Stimulated activated naive B cell treated with anti-CD40 and anti-IgM and Interleukin-4, amounts not matched to agents 10 μg/mL and 1 μg/mL and 100 μg/mL, for 72 hours (primary cell): ENCODE measurements around the gene TSPEAR.
"Not testable (repeated sequence)": the region's sequence is repeated elsewhere in the genome, so short reads cannot be mapped to it uniquely, and the experiment has no call there.

Experiments used
- ATAC-seq, 2 donors: fragments of 150-1000 bp; cut with Tn5 transposase; replicated peaks; 2 replicates each; pipeline ENCODE4 v1.10.0; 2021; ENCODE audit warnings: moderate library complexity in 1 of 2
- DNase-seq: peaks from one replicate; pipeline ENCODE4 v3.0.0; 2021
- H3K27ac Mint-ChIP-seq: one replicate; pipeline ENCODE4 v1.8.0; 2022; ENCODE audit warnings: mild to moderate bottlenecking, mixed read lengths
- H3K27me3 Mint-ChIP-seq, 2 donors: one replicate each; pipeline ENCODE4 v1.8.0; 2022; ENCODE audit warnings: mixed read lengths in 2 of 2
- H3K36me3 Mint-ChIP-seq, 2 donors: one replicate each; pipeline ENCODE4 v1.8.0; 2022; ENCODE audit warnings: mixed read lengths in 2 of 2, mild to moderate bottlenecking in 1 of 2
- H3K4me1 Mint-ChIP-seq, 2 donors: one replicate each; pipeline ENCODE4 v1.8.0; 2022; ENCODE audit warnings: mixed read lengths in 2 of 2, mild to moderate bottlenecking in 1 of 2
- H3K4me3 Mint-ChIP-seq, 2 donors: one replicate each; pipeline ENCODE4 v1.8.0; 2022; ENCODE audit warnings: mild to moderate bottlenecking in 2 of 2, mixed read lengths in 2 of 2, moderate library complexity in 1 of 2
- H3K9me3 Mint-ChIP-seq, 2 donors: one replicate each; pipeline ENCODE4 v1.8.0; 2022; ENCODE audit warnings: mixed read lengths in 2 of 2, mild to moderate bottlenecking in 1 of 2

The TSPEAR gene

DNA sequence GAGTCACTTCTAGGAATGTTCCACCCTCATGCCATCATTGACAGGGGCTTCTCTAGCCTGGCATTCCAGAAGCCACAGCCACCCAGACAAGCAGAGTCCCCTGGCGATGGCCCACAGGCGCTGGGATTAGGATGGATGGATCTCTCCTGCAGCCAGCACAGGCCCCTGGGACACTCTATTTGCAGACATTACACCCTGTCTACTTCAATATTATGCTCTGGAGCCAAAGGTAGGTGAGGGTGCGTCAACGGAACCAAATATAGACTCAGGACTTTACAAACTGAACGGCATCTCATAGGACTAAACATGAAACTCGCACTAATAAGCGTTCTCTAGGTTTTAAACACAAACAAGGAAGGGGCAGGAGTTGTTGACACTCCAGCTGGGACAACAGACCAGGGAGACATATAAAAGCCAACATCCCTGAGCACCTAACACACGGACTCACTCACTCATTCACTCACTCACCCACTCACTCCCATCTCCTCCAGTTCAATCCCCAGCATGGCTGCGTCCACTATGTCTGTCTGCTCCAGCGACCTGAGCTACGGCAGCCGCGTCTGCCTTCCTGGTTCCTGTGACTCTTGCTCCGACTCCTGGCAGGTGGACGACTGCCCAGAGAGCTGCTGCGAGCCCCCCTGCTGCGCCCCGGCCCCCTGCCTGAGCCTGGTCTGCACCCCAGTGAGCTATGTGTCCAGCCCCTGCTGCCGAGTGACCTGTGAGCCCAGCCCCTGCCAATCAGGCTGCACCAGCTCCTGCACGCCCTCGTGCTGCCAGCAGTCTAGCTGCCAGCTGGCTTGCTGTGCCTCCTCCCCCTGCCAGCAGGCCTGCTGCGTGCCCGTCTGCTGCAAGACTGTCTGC, 111.0 kb downstream of the TSPEAR start, which contains the start of gene KRTAP10-7:
Gene KRTAP10-7 (plus strand): TSS at position 480 of the 861 bp plus-strand sequence. CDS start 25 bp downstream, at position 505.
- H3K4me1 Mint-ChIP-seq, ATAC-seq, H3K9me3 Mint-ChIP-seq, H3K27ac Mint-ChIP-seq, H3K36me3 Mint-ChIP-seq, DNase-seq, H3K4me3 Mint-ChIP-seq: not testable (repeated sequence)
- peaks cover 37 to 48% of the 10 kb centered on the region in 2 donors for H3K27me3 Mint-ChIP-seq

DNA sequence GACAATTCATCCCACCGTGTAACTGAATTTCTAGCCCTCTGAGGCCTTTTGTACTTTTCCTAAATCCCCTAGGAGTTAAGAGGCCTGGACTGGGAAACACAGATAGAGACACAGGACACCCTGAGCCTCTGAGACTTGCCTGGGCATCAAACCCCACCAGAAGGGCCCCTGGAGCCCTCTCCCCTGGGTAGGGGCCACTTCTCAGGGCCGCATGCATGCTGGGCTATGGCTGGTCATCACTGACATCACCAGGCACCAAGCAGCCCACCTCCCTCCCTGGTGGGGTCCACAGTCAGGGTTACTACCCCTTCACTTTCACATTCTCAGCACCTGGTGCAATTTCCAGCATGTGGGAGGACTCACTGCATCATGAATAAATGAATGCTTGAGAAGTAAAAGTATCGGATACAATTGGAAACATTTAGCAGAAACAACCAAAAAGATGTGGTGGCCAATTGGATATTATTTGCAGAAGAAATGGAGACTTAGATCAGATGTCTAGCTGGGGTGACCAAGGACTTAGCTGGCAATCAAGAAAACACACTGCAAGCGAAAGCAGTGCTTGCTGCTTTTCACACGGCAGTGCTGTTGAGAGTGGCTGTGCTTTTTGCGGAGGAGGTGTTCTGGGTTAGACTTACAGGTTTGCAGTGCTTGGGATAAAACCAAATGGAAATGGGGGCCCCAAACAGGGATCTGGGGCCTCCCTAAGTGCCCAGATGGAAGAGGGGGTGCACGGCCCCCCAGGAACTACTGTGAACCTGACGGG, 111.9 kb downstream of the TSPEAR start:
- Mint-ChIP-seq H3K4me1 (no peaks in the 10 kb centered on the region), H3K9me3 (peaks cover 4 to 6% of the 10 kb centered on the region in 2 donors), H3K27ac (no peak overlapping the region), H3K4me3 (no peak overlapping the region), H3K36me3 (no peaks in the 10 kb centered on the region), H3K27me3 (peaks cover 36 to 44% of the 10 kb centered on the region in 2 donors)
- ATAC-seq (no peak), DNase-seq (no peak)

DNA sequence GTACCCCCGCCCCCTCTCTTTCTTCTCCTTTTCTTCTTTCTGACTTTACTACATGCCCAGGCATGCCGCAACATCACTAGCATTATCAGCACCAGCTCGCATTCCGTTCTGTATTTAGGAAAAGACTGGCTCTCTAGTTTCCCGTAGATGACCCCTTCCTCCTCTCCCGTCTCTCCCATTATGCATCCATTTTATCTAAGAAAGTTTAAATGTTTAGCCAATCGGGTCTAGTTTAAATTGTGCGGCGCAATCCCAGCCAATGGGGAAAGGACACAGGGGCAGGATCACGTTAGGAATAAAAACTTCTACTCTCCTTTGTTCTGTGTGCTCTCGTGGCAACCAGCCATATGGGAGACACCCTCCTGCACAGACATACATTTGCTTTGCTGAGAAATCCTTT, 113.3 kb downstream of the TSPEAR start:
- no peak overlapping the region for H3K27ac Mint-ChIP-seq
- H3K36me3 Mint-ChIP-seq, result no peaks in the 10 kb centered on the region
- no peaks in the 10 kb centered on the region for H3K4me1 Mint-ChIP-seq
- peaks cover 29 to 34% of the 10 kb centered on the region in 2 donors for H3K27me3 Mint-ChIP-seq
- ATAC-seq, result no peak
- no peak overlapping the region for H3K4me3 Mint-ChIP-seq
- peaks cover 4 to 6% of the 10 kb centered on the region in 2 donors for H3K9me3 Mint-ChIP-seq
- DNase-seq, result no peak

DNA sequence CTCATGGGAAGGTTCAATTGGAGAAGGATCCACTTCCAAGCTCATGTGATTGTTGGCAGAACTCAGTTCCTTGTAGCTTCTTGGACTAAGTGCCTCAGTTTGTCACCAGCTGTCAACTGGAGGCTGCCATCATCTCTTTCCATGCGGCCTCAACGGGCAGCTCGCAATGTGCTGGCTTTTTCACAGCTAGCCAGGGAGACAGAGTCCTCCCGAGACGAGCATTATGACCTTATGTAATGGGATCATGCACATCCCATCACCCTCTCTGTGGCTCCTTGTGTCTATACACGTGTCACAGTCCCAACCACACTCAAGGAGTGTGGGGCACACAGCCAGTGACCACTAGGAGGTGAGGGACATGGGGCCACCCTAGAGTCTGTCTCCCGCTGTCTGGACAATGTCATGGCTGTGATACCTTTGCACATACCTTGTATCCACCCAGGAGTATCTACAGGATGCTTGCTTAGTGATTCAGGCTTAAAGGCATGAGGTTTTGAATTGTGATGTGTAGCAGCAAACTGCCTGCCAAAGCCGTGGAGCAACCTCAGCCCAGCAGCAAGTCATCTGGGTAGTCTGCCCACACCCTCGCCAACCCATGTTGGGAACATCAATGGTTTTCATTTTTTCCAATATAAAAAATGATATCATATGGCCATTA, 115.2 kb downstream of the TSPEAR start:
- no peaks in the 10 kb centered on the region for H3K4me1 Mint-ChIP-seq
- no peak overlapping the region for H3K4me3 Mint-ChIP-seq
- DNase-seq, result no peak
- ATAC-seq, result no peak
- no peaks in the 10 kb centered on the region for H3K36me3 Mint-ChIP-seq
- H3K27me3 Mint-ChIP-seq, result peaks cover 28 to 29% of the 10 kb centered on the region in 2 donors
- H3K9me3 Mint-ChIP-seq, result peaks cover 4 to 6% of the 10 kb centered on the region in 2 donors
- H3K27ac Mint-ChIP-seq, result no peak overlapping the region

DNA sequence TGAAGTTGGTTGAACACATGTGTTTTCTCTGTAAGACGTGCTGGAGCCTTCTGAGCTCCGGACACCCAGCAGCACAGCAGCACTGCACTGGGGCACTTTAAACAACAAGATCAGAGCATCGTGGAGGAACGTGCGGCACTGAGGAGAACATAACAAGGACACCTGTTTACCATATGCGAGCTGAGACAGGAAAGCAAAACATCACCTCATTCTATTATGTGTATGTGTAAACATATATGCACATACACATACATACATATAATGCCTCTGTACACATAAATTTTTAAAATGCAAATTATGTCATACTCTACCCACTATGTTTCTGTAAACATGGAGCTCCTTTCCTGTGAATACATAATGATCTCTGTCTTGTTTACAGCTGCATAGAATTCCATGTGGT, 115.8 kb downstream of the TSPEAR start:
- DNase-seq (no peak), ATAC-seq (no peak)
- Mint-ChIP-seq H3K4me3 (no peak overlapping the region), H3K9me3 (peaks cover 4 to 6% of the 10 kb centered on the region in 2 donors), H3K27me3 (peaks cover 23 to 29% of the 10 kb centered on the region in 2 donors), H3K36me3 (no peaks in the 10 kb centered on the region), H3K4me1 (no peaks in the 10 kb centered on the region), H3K27ac (no peak overlapping the region)

DNA sequence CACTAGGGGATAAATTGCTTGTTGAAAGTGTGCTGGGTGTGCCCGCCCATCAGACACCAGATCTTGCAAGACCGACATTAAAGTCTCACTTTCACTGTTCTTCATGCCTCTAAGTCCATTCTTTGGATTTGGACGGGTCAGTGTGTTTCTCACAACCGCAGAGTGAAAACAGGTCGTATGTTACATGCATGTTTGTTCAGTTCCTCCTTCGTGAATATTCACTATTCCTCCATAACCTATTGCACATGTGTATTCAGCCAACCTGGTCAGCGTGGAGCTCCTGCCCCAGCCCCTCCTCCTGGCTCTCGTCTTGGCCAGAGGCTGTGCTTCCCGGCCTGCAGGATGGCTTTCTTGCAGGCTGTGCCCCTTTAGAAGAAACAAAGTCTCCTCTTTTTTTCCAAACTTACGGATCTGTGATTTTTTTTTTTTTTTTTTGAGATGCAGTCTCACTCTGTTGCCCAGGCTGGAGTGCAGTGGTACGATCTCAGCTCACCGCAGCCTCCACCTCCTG, 116.9 kb downstream of the TSPEAR start:
- H3K4me1 Mint-ChIP-seq, result no peaks in the 10 kb centered on the region
- peaks cover 29 to 36% of the 10 kb centered on the region in 2 donors for H3K27me3 Mint-ChIP-seq

DNA sequence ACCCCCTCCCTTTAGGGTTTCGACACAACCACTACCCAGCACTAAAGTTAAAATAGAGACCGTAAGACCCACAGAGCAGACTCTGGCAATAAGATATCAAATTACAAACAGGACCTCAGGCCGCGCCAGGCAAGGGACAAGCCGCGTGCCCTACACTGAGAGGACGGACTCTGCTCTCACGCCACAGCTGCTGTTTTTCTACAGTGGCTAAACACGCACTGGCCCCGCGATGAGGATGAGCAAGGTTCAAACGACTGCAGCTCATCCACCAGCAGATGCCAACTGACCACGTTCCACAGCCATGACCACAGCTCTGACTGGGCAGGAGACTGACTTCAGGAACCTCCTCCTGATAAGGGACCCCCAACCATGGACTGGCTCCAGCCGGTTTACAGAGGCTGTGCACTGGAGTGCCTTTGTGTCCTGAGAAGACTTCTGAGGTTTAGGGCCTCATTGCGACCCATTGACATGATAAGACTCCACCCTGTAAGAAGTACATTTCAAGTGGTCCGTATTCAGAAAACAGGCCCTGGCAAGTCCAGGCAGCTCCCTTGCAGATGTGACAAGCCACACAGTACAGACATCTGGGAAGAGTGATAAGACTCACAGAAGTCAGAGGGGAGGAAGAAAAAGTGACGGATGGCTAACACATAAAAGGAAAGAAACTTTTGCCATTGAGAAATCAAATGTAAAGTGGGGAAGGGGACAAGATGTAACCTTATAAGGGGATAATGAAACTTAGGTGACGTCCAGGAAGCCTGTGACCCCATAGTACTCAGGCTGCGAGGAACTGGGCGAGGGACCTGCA, 117.6 kb downstream of the TSPEAR start:
- Mint-ChIP-seq H3K4me3 (no peak overlapping the region), H3K27me3 (peaks cover 32 to 37% of the 10 kb centered on the region in 2 donors), H3K36me3 (no peaks in the 10 kb centered on the region), H3K27ac (no peak overlapping the region), H3K4me1 (no peaks in the 10 kb centered on the region), H3K9me3 (peaks cover 4% of the 10 kb centered on the region in 2 donors)
- DNase-seq, result no peak
- ATAC-seq, result no peak

More for the DNA sequence above, 116.9 kb downstream of the TSPEAR start:
- Mint-ChIP-seq H3K27ac (no peak overlapping the region), H3K4me3 (no peak overlapping the region), H3K36me3 (no peaks in the 10 kb centered on the region), H3K9me3 (peaks cover 4 to 6% of the 10 kb centered on the region in 2 donors)
- ATAC-seq (no peak), DNase-seq (no peak)

DNA sequence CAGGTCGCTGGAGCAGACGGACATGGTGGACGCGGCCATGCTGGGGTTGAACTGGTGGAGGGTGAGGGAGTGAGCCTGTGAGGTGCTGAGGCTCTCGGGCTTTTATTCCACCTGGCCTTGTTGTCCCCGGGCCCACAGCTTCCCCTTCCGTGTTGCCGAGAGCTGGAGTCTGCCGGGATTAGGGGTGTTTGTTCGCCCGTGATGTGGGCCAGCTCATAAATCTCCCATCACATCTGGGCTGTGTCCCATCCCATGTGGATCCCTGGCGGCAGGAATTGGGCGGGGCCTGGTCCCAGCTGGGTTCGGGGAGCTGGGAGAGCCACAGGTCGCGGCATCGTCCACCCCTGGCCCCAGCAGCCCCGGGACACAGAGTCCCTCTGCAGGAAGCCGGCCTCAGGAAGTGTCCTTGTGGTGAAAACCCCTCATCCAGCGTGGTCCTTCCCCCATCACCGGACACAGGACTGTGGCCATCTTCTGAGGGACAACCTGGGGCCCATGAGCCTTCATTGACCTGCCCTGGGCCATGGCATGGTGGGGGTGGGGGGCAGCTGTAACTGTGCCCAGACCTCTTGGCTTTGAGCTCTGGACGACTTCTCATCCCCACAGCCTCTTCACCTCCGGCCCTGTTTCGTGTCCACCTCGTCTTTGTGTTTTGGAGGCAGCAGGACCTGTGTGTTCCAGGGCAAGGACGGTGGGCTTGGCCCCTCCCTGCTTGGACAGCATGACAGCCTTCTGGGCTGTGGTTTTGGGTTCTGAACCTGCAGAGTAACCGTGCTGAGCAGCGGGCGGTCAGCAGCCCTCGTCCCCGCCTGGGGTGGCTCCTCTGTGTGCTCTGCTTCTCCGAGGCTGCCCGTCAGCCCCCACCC, 118.7 kb downstream of the TSPEAR start, which contains the start of gene KRTAP10-6:
Gene KRTAP10-6 (minus strand): TSS at position 60 of the 866 bp plus-strand sequence. CDS start 21 bp downstream, at position 39.
- ATAC-seq (no peak), DNase-seq (no peak)
- H3K4me1 Mint-ChIP-seq, result no peaks in the 10 kb centered on the region
- H3K4me3 Mint-ChIP-seq, result no peak within 1 kb of the TSS
- H3K27me3 Mint-ChIP-seq, result peaks cover 25 to 28% of the 10 kb centered on the region in 2 donors
- H3K36me3 Mint-ChIP-seq, result no peaks in the 10 kb centered on the region
- no peak within 1 kb of the TSS for H3K27ac Mint-ChIP-seq
- no peaks in the 10 kb centered on the region for H3K9me3 Mint-ChIP-seq

DNA sequence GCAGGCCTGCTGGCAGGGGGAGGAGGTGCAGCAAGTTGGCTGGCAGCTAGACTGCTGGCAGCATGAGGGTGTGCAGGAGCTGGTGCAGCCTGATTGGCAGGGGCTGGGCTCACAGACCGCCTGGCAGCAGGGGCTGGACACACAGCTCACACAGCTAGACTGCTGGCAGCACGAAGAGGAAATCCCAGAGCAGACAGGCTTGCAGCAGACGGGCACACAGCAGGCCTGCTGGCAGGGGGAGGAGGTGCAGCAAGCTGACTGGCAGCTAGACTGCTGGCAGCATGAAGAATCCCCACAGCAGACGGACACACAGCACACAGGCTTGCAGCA, 119.6 kb downstream of the TSPEAR start:
- H3K9me3 Mint-ChIP-seq, H3K4me1 Mint-ChIP-seq, ATAC-seq, H3K4me3 Mint-ChIP-seq, H3K36me3 Mint-ChIP-seq, DNase-seq, H3K27ac Mint-ChIP-seq: not testable (repeated sequence)
- peaks cover 32 to 36% of the 10 kb centered on the region in 2 donors for H3K27me3 Mint-ChIP-seq

DNA sequence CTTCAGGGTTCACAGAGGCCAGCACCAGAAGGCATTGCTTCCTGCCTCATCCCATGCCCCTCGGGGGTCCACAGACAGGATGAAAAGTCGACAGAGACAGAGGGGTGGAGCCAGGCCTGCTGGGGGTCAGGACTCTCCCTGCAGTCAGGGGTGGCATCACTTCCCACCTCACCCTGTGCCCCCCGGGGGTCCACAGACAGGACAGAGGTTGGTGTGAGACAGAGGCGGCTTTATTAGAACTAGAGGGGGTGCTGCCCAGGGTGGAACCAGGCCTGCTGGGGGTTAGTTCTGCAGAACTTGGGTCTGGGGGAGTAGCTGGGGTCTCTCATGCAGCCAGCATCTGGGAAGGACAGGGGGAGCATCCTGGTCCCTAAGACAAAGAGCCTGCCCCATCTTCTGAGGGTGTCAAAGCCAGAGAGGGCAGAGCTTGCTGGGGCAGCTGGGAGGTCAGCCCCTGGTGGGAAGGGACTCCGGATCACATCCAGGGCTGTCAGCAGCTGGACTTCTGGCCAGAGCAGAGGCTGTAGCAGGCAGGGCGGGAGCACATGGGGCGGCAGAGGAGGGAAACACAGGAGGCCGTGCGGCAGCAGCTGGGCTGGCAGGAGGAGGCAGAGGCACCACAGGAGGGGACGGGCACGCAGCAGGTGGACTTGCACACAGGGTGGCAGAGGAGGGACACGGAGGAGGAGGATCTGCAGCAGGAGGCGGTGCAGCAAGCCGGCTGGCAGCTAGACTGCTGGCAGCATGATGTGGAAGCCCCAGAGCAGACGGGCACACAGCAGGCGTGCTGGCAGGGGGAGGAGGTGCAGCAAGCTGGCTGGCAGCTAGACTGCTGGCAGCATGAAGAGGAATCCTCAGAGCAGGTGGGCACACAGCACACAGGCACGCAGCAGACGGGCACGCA, 120.2 kb downstream of the TSPEAR start:
- not testable (repeated sequence) for ATAC-seq, H3K9me3 Mint-ChIP-seq, H3K4me1 Mint-ChIP-seq, H3K27ac Mint-ChIP-seq, H3K36me3 Mint-ChIP-seq, DNase-seq, H3K4me3 Mint-ChIP-seq
- peaks cover 38 to 42% of the 10 kb centered on the region in 2 donors for H3K27me3 Mint-ChIP-seq

DNA sequence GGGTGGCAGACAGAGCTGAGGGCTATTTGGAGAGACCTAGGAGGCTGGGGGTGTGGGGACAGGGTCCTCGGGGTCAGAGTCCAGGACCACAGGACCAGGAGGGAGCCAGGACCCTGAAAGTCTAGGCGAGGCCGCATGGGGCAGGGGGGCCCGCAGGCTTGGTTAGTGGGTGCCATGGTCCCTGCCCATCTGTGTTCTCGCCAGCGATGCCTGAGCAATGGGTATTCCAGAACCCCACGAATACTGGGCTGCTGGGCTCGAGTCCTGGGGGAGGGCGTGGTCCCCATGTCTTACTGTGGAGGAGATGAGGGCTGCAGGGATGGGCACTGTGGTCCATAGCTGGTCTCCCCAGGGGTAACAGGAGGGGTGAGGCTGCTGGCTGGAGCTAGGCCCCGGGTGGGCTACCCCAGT, 121.1 kb downstream of the TSPEAR start:
- H3K9me3 Mint-ChIP-seq, result no peaks in the 10 kb centered on the region

More for the DNA sequence above, 121.1 kb downstream of the TSPEAR start:
- Mint-ChIP-seq H3K36me3 (no peaks in the 10 kb centered on the region), H3K4me3 (no peak overlapping the region), H3K4me1 (no peaks in the 10 kb centered on the region), H3K27me3 (peaks cover 46 to 50% of the 10 kb centered on the region in 2 donors), H3K27ac (no peak overlapping the region)
- DNase-seq, result no peak
- no peak for ATAC-seq
